ENCODE results near the gene CAPN9. TPM values are rescaled to one million over a fixed set of nuclear protein-coding genes. Genes with fewer than 3 reads are reported as not detected.
A peak's percentile ranks its signal among the peaks of the same experiment; 100 is the strongest.

The CAPN9 gene
- total RNA-seq, 2 donors from 2014 or later = not detected

DNA sequence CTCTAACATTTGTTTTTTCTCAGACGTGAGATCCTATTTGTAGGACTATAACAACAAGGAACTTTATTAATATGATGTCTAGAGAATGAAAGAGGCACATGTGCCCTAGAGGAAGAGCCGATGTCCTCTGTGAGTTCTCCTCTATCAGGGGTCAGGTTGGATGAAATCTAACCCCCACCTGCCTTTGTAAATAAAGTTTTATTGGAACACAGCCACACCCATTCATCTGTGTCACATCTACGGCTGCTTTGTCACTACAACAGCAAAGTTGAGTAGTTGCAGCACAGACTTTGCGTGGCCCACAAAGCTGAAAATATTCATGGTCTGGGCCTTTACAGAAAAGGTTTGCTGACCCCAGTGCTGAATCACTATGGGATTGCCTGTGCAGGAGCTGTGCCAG, 571 bp upstream of the CAPN9 start:
- ATAC-seq (no peak), DNase-seq (ENCODE audit: low spot score) (no peak)
- no peak overlapping the region for H3K27ac Mint-ChIP-seq
- H3K27me3 Mint-ChIP-seq = peaks cover 1 to 3% of the 10 kb centered on the region in 2 donors
- no peak overlapping the region for H3K4me3 Mint-ChIP-seq
- H3K9me3 Mint-ChIP-seq = no peaks in the 10 kb centered on the region
- H3K4me1 Mint-ChIP-seq (ENCODE audit: low read depth in 2 of 2) = peaks cover 0 to 2% of the 10 kb centered on the region in 2 donors
- no peaks in the 10 kb centered on the region for H3K36me3 Mint-ChIP-seq

DNA sequence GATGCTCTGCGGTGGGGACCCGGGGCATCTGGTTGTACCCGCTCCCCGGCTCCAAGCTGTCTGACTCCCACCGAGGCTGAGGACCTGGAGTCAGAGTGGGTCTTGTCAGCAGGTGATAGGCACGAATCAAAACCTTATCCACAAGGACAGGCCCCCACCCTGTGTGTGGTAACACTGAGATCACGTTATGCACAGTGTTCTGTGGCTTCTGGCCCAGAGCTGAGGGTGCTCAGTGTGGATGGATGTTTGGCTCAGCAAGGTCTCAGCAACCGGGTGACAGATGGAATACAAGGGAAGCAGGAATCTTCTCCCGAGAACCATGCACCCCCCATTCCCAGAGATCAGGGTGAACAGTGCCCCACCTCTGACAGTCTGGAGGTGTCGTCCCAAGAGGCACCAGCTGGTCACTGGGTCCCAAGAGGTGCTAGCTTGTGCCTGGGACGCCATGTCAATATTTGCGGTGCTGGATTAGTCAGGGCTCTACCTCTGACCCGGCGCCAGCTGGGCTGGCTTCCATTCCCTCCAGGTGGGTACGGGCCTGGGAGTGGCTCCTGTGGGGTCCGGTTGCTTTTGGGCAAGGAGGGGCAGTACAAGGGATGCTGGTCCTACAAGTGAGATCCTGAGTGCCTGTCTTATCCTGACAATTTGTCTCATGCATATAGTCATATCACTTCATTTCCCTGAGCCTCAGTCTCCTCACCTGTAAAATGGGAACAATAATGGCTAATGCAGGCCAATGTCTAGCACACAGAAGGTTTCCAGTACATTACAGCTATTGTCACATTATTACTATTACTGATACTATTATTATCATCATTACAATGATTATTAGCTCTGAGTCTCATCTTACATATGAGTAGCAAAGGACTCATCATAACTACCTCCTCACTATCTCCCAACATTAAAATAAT, 957 bp downstream of the CAPN9 start:
- no peak overlapping the region for H3K4me3 Mint-ChIP-seq
- no peaks in the 10 kb centered on the region for H3K36me3 Mint-ChIP-seq
- H3K4me1 Mint-ChIP-seq (ENCODE audit: low read depth in 2 of 2) = peaks cover 0 to 2% of the 10 kb centered on the region in 2 donors
- H3K9me3 Mint-ChIP-seq = no peaks in the 10 kb centered on the region
- no peak for DNase-seq (ENCODE audit: low spot score)
- ATAC-seq = no peak
- H3K27ac Mint-ChIP-seq = no peak overlapping the region
- H3K27me3 Mint-ChIP-seq = peaks cover 0 to 3% of the 10 kb centered on the region in 2 donors

DNA sequence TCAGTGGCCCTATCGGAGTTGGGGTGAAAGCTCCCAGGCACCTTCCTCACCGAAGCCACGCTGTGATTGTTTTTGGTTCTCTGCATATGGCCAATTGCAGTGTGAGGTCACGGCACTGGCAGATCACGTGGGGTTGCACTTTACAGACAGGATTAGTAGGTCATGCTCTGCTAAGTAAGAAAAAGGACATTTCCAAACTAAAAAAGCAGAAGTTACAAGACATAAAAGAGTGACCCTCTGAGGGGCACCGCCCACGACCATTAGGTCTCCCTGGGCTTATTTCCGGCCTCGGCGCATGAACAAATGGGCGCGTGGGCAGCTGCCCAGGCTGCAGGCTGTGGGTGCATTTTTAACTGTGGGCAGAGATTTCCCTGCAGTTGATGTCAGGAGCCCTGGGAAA, 2.0 kb downstream of the CAPN9 start:
- ATAC-seq (no peak), DNase-seq (ENCODE audit: low spot score) (no peak)
- peaks cover 0 to 3% of the 10 kb centered on the region in 2 donors for H3K27me3 Mint-ChIP-seq
- H3K4me3 Mint-ChIP-seq = no peak overlapping the region
- H3K9me3 Mint-ChIP-seq = no peaks in the 10 kb centered on the region
- H3K36me3 Mint-ChIP-seq = no peaks in the 10 kb centered on the region
- peaks cover 0 to 6% of the 10 kb centered on the region in 2 donors for H3K4me1 Mint-ChIP-seq (ENCODE audit: low read depth in 2 of 2)
- H3K27ac Mint-ChIP-seq = no peak overlapping the region

DNA sequence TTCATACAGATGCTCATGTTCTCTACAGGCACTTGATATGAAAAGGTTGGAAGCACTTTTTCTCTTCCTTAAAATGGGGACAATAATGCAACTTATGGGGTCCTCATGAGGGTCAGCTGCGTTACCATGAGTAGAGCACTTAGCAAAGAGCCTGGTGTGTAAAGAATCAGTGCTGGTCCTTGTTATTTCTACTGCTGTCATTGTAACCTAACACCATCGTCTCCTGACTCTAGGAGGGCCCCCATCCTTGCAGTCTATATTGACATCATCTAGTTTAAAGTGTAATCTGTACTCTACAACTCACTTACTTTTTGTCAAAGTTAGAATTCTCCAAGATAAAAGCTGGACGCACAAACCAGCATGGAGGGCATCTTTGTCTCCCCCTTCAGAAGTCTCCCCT, 2.4 kb downstream of the CAPN9 start:
- Mint-ChIP-seq H3K27me3 (peaks cover 0 to 3% of the 10 kb centered on the region in 2 donors), H3K4me1 (ENCODE audit: low read depth in 2 of 2) (peaks cover 0 to 6% of the 10 kb centered on the region in 2 donors), H3K4me3 (no peak overlapping the region), H3K27ac (no peak overlapping the region), H3K9me3 (no peaks in the 10 kb centered on the region), H3K36me3 (no peaks in the 10 kb centered on the region)
- DNase-seq (ENCODE audit: low spot score) (no peak), ATAC-seq (no peak)

- Mint-ChIP-seq H3K9me3 (no peaks in the 10 kb centered on the region), H3K27ac (no peak overlapping the region), H3K4me3 (no peak overlapping the region), H3K27me3 (peaks cover 1 to 3% of the 10 kb centered on the region in 2 donors), H3K36me3 (no peaks in the 10 kb centered on the region), H3K4me1 (ENCODE audit: low read depth in 2 of 2) (peaks cover 0 to 6% of the 10 kb centered on the region in 2 donors)
- DNase-seq (ENCODE audit: low spot score) (no peak), ATAC-seq (peak in 1 of 2 donors; percentile 8)
Measured at GRCh38 chr1:230750576-230750975, 3.4 kb downstream of the CAPN9 start.

GRCh38 chr1:230750986-230751625, 3.9 kb downstream of the CAPN9 start:
- DNase-seq (ENCODE audit: low spot score) (no peak), ATAC-seq (no peak)
- Mint-ChIP-seq H3K27ac (no peak overlapping the region), H3K36me3 (no peaks in the 10 kb centered on the region), H3K9me3 (no peaks in the 10 kb centered on the region), H3K4me3 (no peak overlapping the region), H3K27me3 (peaks cover 7% of the 10 kb centered on the region in 2 donors), H3K4me1 (ENCODE audit: low read depth in 2 of 2) (peaks cover 0 to 6% of the 10 kb centered on the region in 2 donors)

DNA sequence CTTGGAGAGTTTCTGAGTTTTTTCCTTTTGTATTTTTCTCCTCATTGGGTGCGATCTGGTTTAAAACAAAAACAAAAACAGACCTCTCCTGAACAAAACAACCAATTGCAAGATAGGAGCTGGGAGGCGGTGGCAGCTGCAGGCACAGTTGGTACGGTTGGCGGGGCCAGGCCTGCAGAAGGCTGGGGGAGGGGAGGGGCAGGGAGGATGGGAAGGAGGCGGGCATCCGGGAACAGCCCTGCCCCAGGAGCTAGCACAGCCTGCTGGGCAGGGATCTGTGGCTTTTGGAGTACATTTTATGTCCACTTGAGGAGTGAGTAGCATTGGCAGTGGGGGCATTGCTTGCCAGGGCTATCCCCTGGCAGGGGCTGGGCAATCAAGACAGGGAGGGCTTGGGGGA, 5.2 kb downstream of the CAPN9 start:
- Mint-ChIP-seq H3K4me1 (ENCODE audit: low read depth in 2 of 2) (peaks cover 0 to 6% of the 10 kb centered on the region in 2 donors), H3K27me3 (peaks cover 9 to 13% of the 10 kb centered on the region in 2 donors), H3K9me3 (no peaks in the 10 kb centered on the region), H3K36me3 (no peaks in the 10 kb centered on the region), H3K27ac (no peak overlapping the region), H3K4me3 (no peak overlapping the region)
- ATAC-seq (no peak), DNase-seq (ENCODE audit: low spot score) (no peak)

GRCh38 chr1:230753191-230753585, 6.0 kb downstream of the CAPN9 start:
- Mint-ChIP-seq H3K4me1 (ENCODE audit: low read depth in 2 of 2) (peaks cover 0 to 6% of the 10 kb centered on the region in 2 donors), H3K9me3 (no peaks in the 10 kb centered on the region), H3K27ac (no peak overlapping the region), H3K27me3 (peaks cover 9 to 13% of the 10 kb centered on the region in 2 donors), H3K4me3 (no peak overlapping the region), H3K36me3 (no peaks in the 10 kb centered on the region)
- ATAC-seq = no peak
- DNase-seq (ENCODE audit: low spot score) = no peak

DNA sequence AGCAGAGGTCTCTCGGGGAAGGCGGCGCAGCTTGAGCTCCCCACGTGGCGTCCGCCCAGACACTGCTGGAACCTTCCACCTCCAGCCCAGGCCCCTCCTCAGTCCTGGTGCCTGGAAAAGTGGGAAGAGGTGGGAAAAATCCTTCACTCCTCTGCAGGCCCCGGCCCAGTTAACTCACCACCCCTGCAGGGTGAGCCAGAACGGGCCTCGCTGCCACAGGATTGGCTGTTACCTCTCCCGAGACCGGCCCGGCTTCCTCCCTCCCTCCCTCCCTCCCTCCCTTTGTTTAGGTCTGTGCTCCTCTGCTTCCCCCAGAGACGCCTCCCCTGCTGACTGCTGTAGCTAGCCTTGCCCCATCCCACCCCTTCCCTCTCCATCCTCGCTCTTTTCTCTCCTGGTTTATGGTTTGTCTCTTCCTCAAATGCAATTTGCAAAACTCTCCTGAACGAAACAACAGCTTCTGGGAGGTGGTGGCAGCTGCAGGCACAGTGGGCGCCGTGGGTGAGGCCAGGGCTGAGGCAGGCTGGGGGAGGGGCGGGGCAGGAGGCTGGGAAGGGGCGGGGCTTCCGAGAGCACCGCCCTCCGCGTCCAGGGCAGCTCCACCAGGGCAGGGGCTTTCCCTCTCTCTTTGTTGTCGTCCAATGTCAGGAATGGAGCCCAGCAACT, 6.5 kb downstream of the CAPN9 start:
- Mint-ChIP-seq H3K36me3 (no peaks in the 10 kb centered on the region), H3K4me1 (ENCODE audit: low read depth in 2 of 2) (peaks cover 0 to 6% of the 10 kb centered on the region in 2 donors), H3K9me3 (no peaks in the 10 kb centered on the region), H3K4me3 (no peak overlapping the region), H3K27me3 (peaks cover 9 to 13% of the 10 kb centered on the region in 2 donors), H3K27ac (no peak overlapping the region)
- ATAC-seq (peak; percentile 34 to 75), DNase-seq (ENCODE audit: low spot score) (no peak)

- H3K36me3 Mint-ChIP-seq = no peaks in the 10 kb centered on the region
- peaks cover 0 to 6% of the 10 kb centered on the region in 2 donors for H3K4me1 Mint-ChIP-seq (ENCODE audit: low read depth in 2 of 2)
- no peak overlapping the region for H3K27ac Mint-ChIP-seq
- no peak for DNase-seq (ENCODE audit: low spot score)
- peaks cover 9 to 18% of the 10 kb centered on the region in 2 donors for H3K27me3 Mint-ChIP-seq
- H3K9me3 Mint-ChIP-seq = no peaks in the 10 kb centered on the region
- no peak overlapping the region for H3K4me3 Mint-ChIP-seq
- no peak for ATAC-seq
Measured at GRCh38 chr1:230754796-230755195, 7.6 kb downstream of the CAPN9 start.

DNA sequence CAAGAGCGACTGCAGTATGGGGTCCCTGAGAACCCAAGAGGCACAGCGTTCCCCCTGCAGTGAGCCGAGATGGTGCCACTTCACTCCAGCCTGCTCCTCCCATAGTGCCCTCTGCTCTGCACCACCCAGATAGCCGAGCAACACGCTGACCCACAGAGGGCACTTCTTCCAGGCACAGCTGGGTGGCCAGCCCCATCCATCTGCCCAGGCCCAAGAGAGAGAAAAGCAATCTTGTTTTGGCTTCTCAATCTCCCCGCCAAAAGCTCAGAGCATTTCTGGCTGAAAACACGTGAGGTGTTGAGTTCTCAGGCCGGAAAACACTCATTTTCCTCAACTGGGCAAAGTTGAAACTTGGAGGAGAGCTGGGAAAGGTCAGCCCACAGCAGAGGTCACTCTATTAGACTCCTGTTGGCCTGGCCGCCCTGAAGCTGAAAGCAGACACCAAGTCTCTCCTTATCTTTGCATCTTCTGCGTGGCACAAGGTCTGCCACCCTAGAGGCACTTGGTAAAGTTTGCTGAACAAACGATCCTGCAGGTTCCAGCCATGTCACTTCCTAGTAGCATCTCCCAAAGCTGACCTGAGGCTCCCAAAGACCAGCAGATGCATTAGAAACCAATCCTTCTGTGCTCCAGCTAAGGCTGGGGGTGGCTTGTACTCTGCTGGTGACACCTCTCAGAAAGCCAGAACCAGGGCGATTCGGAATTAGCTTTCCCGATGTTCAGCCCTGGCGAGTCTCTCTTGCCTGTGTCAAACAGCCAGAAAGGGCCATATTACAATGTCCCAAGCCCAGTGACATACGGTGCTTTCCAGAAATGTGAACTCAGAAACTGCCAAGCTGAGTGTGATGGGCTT, 10.9 kb downstream of the CAPN9 start:
- peaks cover 15 to 25% of the 10 kb centered on the region in 2 donors for H3K27me3 Mint-ChIP-seq
- DNase-seq (ENCODE audit: low spot score) = no peak
- no peak overlapping the region for H3K27ac Mint-ChIP-seq
- H3K4me1 Mint-ChIP-seq (ENCODE audit: low read depth in 2 of 2) = peaks cover 0 to 4% of the 10 kb centered on the region in 2 donors
- no peak for ATAC-seq
- no peaks in the 10 kb centered on the region for H3K9me3 Mint-ChIP-seq
- no peaks in the 10 kb centered on the region for H3K36me3 Mint-ChIP-seq
- H3K4me3 Mint-ChIP-seq = no peak overlapping the region

GRCh38 chr1:230758709-230759368, 11.7 kb downstream of the CAPN9 start:
- Mint-ChIP-seq H3K4me3 (no peak overlapping the region), H3K4me1 (ENCODE audit: low read depth in 2 of 2) (peaks cover 0 to 3% of the 10 kb centered on the region in 2 donors), H3K27ac (no peak overlapping the region), H3K27me3 (peaks cover 15 to 25% of the 10 kb centered on the region in 2 donors), H3K36me3 (no peaks in the 10 kb centered on the region), H3K9me3 (no peaks in the 10 kb centered on the region)
- DNase-seq (ENCODE audit: low spot score) = no peak
- no peak for ATAC-seq

Data from natural killer cell treated with Interleukin-12 subunit alpha and Interleukin-12 subunit beta and Interleukin-15 and Interleukin-18, amount 100 ng/mL, for 72 hours (primary cell).